H1 (cell line): Measurements from ENCODE around the gene DTNB. TPM values are rescaled to one million over a fixed set of nuclear protein-coding genes. Genes with fewer than 3 reads are reported as not detected.

Source experiments
- CHD7 ChIP-seq: fragments of 300-600 bp; sonication (generic); IDR thresholded peaks from 2 replicates; pipeline ENCODE4 v1.7.1; 2012; ENCODE audit warnings: low read length, moderate library complexity, mild to moderate bottlenecking, inconsistent platforms; ENCODE audit not compliant: insufficient replicate concordance
- NRF1 ChIP-seq: IDR thresholded peaks from 2 replicates; pipeline ENCODE4 v1.6.1; 2011; ENCODE audit warnings: mild to moderate bottlenecking, low read depth, low read length, improper control_type of control experiment
- polyA plus RNA-seq, 7 experiments: library from polyadenylated mRNA; depleted of rRNA in 3 of 7; stranded (reverse) in 5 of 7; unstranded in 2 of 7; fragments of >200 nt in 5 of 7; fragments of 200-250 nt in 2 of 7; gene quantifications; 1 replicate in 5 of 7; 2 replicates in 1 of 7; 4 replicates in 1 of 7; pipeline versions ENCODE4 v1.2.1 to v1.2.3, GENCODE V29; 2011 to 2013; ENCODE audit warnings: missing spikeins in 2 of 7, mixed read lengths in 2 of 7
- total RNA-seq: library from RNA; stranded (reverse); fragmentation: NEBNext Ultra II Directional; extraction: Animal tissue kit (Norgen Biotek cat#: 25700); gene quantifications from 2 replicates; pipeline ENCODE4 v1.2.1, GENCODE V29; 2021

Gene DTNB
- total and polyA plus RNA-seq, 2 of the 8 experiments (the other 6 are each of a cell fraction or from before 2014, with no cell fraction given): 39.6 to 49.5 TPM

GRCh38 chr2:25453199-25453905, 220.0 kb downstream of the DTNB start (continued):
- TF ChIP-seq CHD7 (no peak), NRF1 (no peak)
